ENCODE data around the gene BUD31.

DNA sequence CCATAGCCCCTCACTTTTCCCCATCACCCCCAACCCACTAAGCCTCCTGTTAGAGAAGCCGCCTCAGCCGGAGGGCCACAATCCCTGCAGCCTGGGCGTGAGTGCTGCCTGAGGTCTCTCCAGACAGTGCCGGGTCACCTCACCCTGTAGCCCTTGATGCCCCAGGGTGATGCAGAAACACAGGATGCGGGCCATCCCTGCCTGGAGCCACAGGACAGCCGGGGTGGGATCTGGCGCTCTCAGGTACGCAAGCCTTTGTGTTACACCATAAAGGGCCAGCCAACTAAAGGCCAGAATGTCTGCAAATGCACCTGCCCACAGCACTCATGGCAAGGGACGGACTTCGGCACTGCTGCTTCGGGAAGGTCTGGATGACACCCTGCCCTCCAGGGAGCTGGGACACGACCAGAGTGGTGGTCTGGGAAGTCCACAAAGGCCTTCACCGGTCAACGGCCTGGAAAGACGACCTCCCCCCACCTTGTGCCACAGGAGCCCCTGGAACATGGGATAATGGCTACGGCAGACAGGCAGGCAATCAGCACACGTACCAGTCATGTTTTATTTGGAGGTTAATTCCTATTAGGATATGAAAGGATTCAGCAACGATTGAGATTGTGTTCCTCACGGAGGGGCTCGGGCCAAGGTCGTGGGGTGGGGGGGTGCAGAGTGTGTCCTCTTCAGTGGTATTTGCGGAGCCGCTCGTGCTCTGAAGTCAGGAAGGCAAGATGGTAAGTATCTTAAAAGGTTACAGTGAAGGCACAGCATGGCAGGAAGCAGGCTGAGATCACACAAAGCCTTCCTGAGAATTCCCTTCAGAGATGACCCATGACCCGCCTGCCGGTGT, 49.1 kb downstream of the BUD31 start:
- TF ChIP-seq, protein P1, sequence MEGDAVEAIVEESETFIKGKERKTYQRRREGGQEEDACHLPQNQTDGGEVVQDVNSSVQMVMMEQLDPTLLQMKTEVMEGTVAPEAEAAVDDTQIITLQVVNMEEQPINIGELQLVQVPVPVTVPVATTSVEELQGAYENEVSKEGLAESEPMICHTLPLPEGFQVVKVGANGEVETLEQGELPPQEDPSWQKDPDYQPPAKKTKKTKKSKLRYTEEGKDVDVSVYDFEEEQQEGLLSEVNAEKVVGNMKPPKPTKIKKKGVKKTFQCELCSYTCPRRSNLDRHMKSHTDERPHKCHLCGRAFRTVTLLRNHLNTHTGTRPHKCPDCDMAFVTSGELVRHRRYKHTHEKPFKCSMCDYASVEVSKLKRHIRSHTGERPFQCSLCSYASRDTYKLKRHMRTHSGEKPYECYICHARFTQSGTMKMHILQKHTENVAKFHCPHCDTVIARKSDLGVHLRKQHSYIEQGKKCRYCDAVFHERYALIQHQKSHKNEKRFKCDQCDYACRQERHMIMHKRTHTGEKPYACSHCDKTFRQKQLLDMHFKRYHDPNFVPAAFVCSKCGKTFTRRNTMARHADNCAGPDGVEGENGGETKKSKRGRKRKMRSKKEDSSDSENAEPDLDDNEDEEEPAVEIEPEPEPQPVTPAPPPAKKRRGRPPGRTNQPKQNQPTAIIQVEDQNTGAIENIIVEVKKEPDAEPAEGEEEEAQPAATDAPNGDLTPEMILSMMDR (IDR thresholded peaks at IDR 0.05; ENCODE audit: low read depth, low read length, poor library complexity, severe bottlenecking) = no peak
- TF ChIP-seq EZH2phosphoT487 (IDR thresholded peaks at IDR 0.05; ENCODE audit: borderline replicate concordance, low read length) = no peak
